Endodermal cell (in vitro differentiated cells): ENCODE results near the gene ZYG11A. TPM values are rescaled to one million over a fixed set of nuclear protein-coding genes. Genes with fewer than 3 reads are reported as not detected.

Experiments
- DNase-seq: peaks from one replicate; pipeline ENCODE4 v3.0.0-alpha.2; 2017
- H3K27ac ChIP-seq: 2 replicates; pipeline ENCODE4 v1.5.1; 2013; ENCODE audit warnings: mild to moderate bottlenecking, low read depth, low read length, moderate library complexity
- H3K27me3 ChIP-seq: 2 replicates; pipeline ENCODE4 v1.6.1; 2013; ENCODE audit warnings: mild to moderate bottlenecking, low read length, moderate library complexity; ENCODE audit not compliant: insufficient read depth, control insufficient read depth, poor library complexity, severe bottlenecking
- H3K36me3 ChIP-seq: 2 replicates; pipeline ENCODE4 v1.7.0; 2013; ENCODE audit warnings: mild to moderate bottlenecking, low read length, moderate library complexity; ENCODE audit not compliant: control insufficient read depth, insufficient read depth
- H3K4me1 ChIP-seq: one replicate; pipeline ENCODE4 v1.7.0; 2013; ENCODE audit warnings: low read length; ENCODE audit not compliant: control insufficient read depth, insufficient read depth
- H3K4me3 ChIP-seq: 2 replicates; pipeline ENCODE4 v1.5.1; 2013; ENCODE audit warnings: mild to moderate bottlenecking, low read length, moderate library complexity
- H3K9ac ChIP-seq: 2 replicates; pipeline ENCODE4 v1.6.1; 2013; ENCODE audit warnings: mild to moderate bottlenecking, low read length, moderate library complexity; ENCODE audit not compliant: poor library complexity, severe bottlenecking; ENCODE audit errors: extremely low read depth
- H3K9me3 ChIP-seq: 2 replicates; pipeline ENCODE4 v1.6.1; 2013; ENCODE audit warnings: mild to moderate bottlenecking, low read length, moderate library complexity; ENCODE audit not compliant: control insufficient read depth
- H3K27ac Mint-ChIP-seq: 2 replicates; pipeline ENCODE4 v1.8.0; 2020; ENCODE audit warnings: mixed read lengths
- H3K27me3 Mint-ChIP-seq: 2 replicates; pipeline ENCODE4 v1.8.0; 2021; ENCODE audit warnings: mild to moderate bottlenecking, mixed read lengths; ENCODE audit not compliant: insufficient read depth
- H3K36me3 Mint-ChIP-seq: 2 replicates; pipeline ENCODE4 v1.8.0; 2020; ENCODE audit warnings: low read depth, mixed read lengths
- H3K4me1 Mint-ChIP-seq: 2 replicates; pipeline ENCODE4 v1.8.0; 2020; ENCODE audit warnings: mixed read lengths
- H3K4me3 Mint-ChIP-seq: 2 replicates; pipeline ENCODE4 v1.8.0; 2020; ENCODE audit warnings: mild to moderate bottlenecking, moderate library complexity, mixed read lengths
- H3K9me3 Mint-ChIP-seq: 2 replicates; pipeline ENCODE4 v1.8.0; 2020; ENCODE audit warnings: mild to moderate bottlenecking, mixed read lengths
- CTCF ChIP-seq: fragments of 200-600 bp; sonication (generic); conservative IDR thresholded peaks from 2 replicates; pipeline ENCODE4 v1.5.0; 2021; ENCODE audit warnings: antibody characterized with exemption, mild to moderate bottlenecking
- WGBS, 2 experiments: methylation state at CpG; one replicate each; pipeline versions ENCODE4 v1.1.5 to v1.1.7; 2013; ENCODE audit warnings: missing lambda C conversion rate in 2 of 2, mixed read lengths in 1 of 2; ENCODE audit not compliant: insufficient coverage in 1 of 2, insufficient read length in 1 of 2; 5-methylcytosine and 5-hydroxymethylcytosine counted together
- total RNA-seq, 2 donors: library from RNA; stranded (reverse); fragmentation: NEBNext Ultra II Directional in 1 of 2; extraction: Animal tissue kit (Norgen Biotek cat#: 25700) in 1 of 2; gene quantifications; 2 replicates in 1 of 2; 3 replicates in 1 of 2; pipeline ENCODE4 v1.2.1, GENCODE V29; 2021

Gene ZYG11A
- total RNA-seq, 2 donors from 2014 or later: 1.5 to 3.2 TPM

DNA sequence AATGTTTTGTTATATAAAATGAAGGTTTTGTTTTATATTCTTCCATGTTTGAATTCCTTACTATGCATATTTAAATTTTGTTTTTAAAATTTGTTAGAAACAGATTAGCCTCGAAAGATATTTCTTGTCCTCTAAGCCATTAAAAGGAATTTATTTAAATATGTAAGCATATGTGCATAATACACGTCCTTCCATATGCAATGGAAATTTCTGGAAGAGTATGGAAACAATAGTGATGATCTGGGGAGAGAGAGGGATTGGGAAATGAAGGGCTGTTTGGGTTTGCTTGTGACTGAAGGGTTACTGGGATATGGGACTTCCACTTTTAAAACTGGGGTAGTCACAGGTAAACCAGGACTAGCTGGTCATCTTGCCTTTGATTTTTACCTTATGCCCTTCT is 57.8 kb downstream of the ZYG11A start:
- TF ChIP-seq CTCF: no peak
- 67 to 74% methylated on average over 1 to 2 of the region's 2 CpGs for WGBS, 2 experiments
- H3K27ac ChIP-seq: no peak overlapping the region
- no peak overlapping the region for H3K9ac ChIP-seq
- H3K9me3 Mint-ChIP-seq: no peaks in the 10 kb centered on the region
- no peaks in the 10 kb centered on the region for H3K9me3 ChIP-seq
- peaks cover 8% of the 10 kb centered on the region for H3K4me1 Mint-ChIP-seq
- no peak overlapping the region for H3K27ac Mint-ChIP-seq
- H3K36me3 ChIP-seq: no peaks in the 10 kb centered on the region
- peaks cover 6% of the 10 kb centered on the region for H3K36me3 Mint-ChIP-seq
- no peaks in the 10 kb centered on the region for H3K27me3 Mint-ChIP-seq
- DNase-seq: no peak
- no peaks in the 10 kb centered on the region for H3K27me3 ChIP-seq
- no peak overlapping the region for H3K4me3 Mint-ChIP-seq
- peaks cover 5% of the 10 kb centered on the region for H3K4me1 ChIP-seq
- no peak overlapping the region for H3K4me3 ChIP-seq

GRCh38 chr1:52901384-52901783 is 58.8 kb downstream of the ZYG11A start:
- no peak overlapping the region for H3K4me3 Mint-ChIP-seq
- DNase-seq: no peak
- Histone ChIP-seq H3K4me1 (peaks cover 13% of the 10 kb centered on the region), H3K9me3 (no peaks in the 10 kb centered on the region), H3K27ac (no peak overlapping the region), H3K4me3 (no peak overlapping the region), H3K27me3 (no peaks in the 10 kb centered on the region), H3K36me3 (no peaks in the 10 kb centered on the region), H3K9ac (no peak overlapping the region)
- 75% methylated on average over 1 of the region's 1 CpG; no CpG with 5 or more reads in 1 of the 2 experiments for WGBS, 2 experiments
- H3K9me3 Mint-ChIP-seq: no peaks in the 10 kb centered on the region
- H3K36me3 Mint-ChIP-seq: peaks cover 2% of the 10 kb centered on the region
- H3K4me1 Mint-ChIP-seq: peaks cover 18% of the 10 kb centered on the region
- H3K27me3 Mint-ChIP-seq: no peaks in the 10 kb centered on the region
- TF ChIP-seq CTCF: peak; percentile 25
- no peak overlapping the region for H3K27ac Mint-ChIP-seq

- peaks cover 13% of the 10 kb centered on the region for H3K4me1 ChIP-seq
- H3K9ac ChIP-seq: no peak overlapping the region
- no peaks in the 10 kb centered on the region for H3K9me3 ChIP-seq
- H3K4me3 Mint-ChIP-seq: no peak overlapping the region
- no peaks in the 10 kb centered on the region for H3K9me3 Mint-ChIP-seq
- H3K36me3 Mint-ChIP-seq: peaks cover 3% of the 10 kb centered on the region
- no peak overlapping the region for H3K27ac ChIP-seq
- DNase-seq: no peak
- no peak for TF ChIP-seq CTCF
- 93 to 94% methylated on average over 3 to 13 of the region's 13 CpGs for WGBS, 2 experiments
- H3K4me3 ChIP-seq: no peak overlapping the region
- H3K36me3 ChIP-seq: no peaks in the 10 kb centered on the region
- H3K4me1 Mint-ChIP-seq: peaks cover 19% of the 10 kb centered on the region
- H3K27me3 ChIP-seq: no peaks in the 10 kb centered on the region
- H3K27ac Mint-ChIP-seq: no peak overlapping the region
- H3K27me3 Mint-ChIP-seq: no peaks in the 10 kb centered on the region
These were observed 61.8 kb downstream of the ZYG11A start for GRCh38 chr1:52904208-52904926.
